Caco-2 (cell line): ENCODE data around the gene C16orf92. TPM values are rescaled to one million over a fixed set of nuclear protein-coding genes. Genes with fewer than 3 reads are reported as not detected.

Experiments
- BruUV-seq: library from RNA; stranded (reverse); fragments of 400-500 nt; replicated peaks from 2 replicates; lab custom pipeline; 2021; lab: Mats Ljungman, UMichigan
- CTCF ChIA-PET: fragments of 300-600 bp; sonication (Branson Sonifier 250); formaldehyde crosslinking; loops from one replicate; lab custom pipeline; 2022; ENCODE audit warnings: antibody characterized with exemption; lab: Charles Lee
- POLR2A ChIA-PET: fragments of 300-600 bp; sonication (Branson Sonifier 250); formaldehyde crosslinking; loops from one replicate; lab custom pipeline; 2022; ENCODE audit warnings: antibody characterized with exemption; lab: Charles Lee
- DNase-seq, 2 experiments: peaks; one replicate each; pipeline versions ENCODE4 v3.0.0 to v3.0.0-alpha.2; 2020 to 2022
- H3K27me3 ChIP-seq: replicated peaks from 2 replicates; pipeline ENCODE4 v1.6.0; 2011; ENCODE audit warnings: low read length; ENCODE audit not compliant: control insufficient read depth, insufficient read depth
- H3K36me3 ChIP-seq: 2 replicates; pipeline ENCODE4 v1.5.1; 2011; ENCODE audit warnings: low read length; ENCODE audit not compliant: control insufficient read depth, insufficient read depth
- H3K4me1 ChIP-seq: fragments of 250-450 bp; sonication (Bioruptor Pico); 2 replicates; pipeline ENCODE4 v1.5.1; 2020; ENCODE audit warnings: mild to moderate bottlenecking
- H3K4me3 ChIP-seq: 2 replicates; pipeline ENCODE4 v1.5.1; 2011; ENCODE audit warnings: low read depth, mild to moderate bottlenecking, control low read depth, low read length
- H3K9me3 ChIP-seq: fragments of 250-450 bp; sonication (Bioruptor Pico); 2 replicates; pipeline ENCODE4 v1.5.1; 2020; ENCODE audit warnings: mild to moderate bottlenecking, moderate library complexity
- H3K27ac Mint-ChIP-seq: one replicate; pipeline ENCODE4 v1.8.0; 2022; ENCODE audit warnings: mixed read lengths; ENCODE audit not compliant: unreplicated experiment
- H3K27me3 Mint-ChIP-seq: one replicate; pipeline ENCODE4 v1.8.0; 2022; ENCODE audit warnings: mixed read lengths; ENCODE audit not compliant: insufficient read depth, unreplicated experiment
- H3K36me3 Mint-ChIP-seq: one replicate; pipeline ENCODE4 v1.8.0; 2022; ENCODE audit warnings: mild to moderate bottlenecking, mixed read lengths; ENCODE audit not compliant: insufficient read depth, unreplicated experiment
- H3K4me1 Mint-ChIP-seq: one replicate; pipeline ENCODE4 v1.8.0; 2022; ENCODE audit warnings: low read depth, mixed read lengths; ENCODE audit not compliant: unreplicated experiment
- H3K4me3 Mint-ChIP-seq: one replicate; pipeline ENCODE4 v1.8.0; 2022; ENCODE audit warnings: mild to moderate bottlenecking, moderate library complexity, mixed read lengths; ENCODE audit not compliant: unreplicated experiment
- H3K9me3 Mint-ChIP-seq: one replicate; pipeline ENCODE4 v1.8.0; 2022; ENCODE audit warnings: mixed read lengths; ENCODE audit not compliant: unreplicated experiment
- intact Hi-C: fragments of 100-400 bp; cut with micrococcal nuclease; formaldehyde crosslinking; loops from one replicate; pipeline ENCODE4 v1.10.0; 2022; ENCODE audit not compliant: unreplicated experiment
- total RNA-seq: library from RNA; stranded (reverse); gene quantifications from 2 replicates; pipeline ENCODE4 v1.2.3, GENCODE V29; 2022
- TF ChIP-seq, protein P1 (sequence below), 2 experiments: fragments of 200-600 bp in 1 of 2; IDR thresholded peaks; 1 replicate in 1 of 2; 2 replicates in 1 of 2; pipeline versions ENCODE4 v1.5.1 to v1.8.0; 2011 to 2022; ENCODE audit warnings: antibody characterized with exemption in 1 of 2, control low read depth in 1 of 2, inconsistent platforms in 1 of 2, low read depth in 1 of 2, low read length in 1 of 2, mild to moderate bottlenecking in 1 of 2, moderate library complexity in 1 of 2; ENCODE audit not compliant: insufficient read depth in 1 of 2, severe bottlenecking in 1 of 2, unreplicated experiment in 1 of 2

C16orf92 gene
- total RNA-seq, 1 experiment from 2014 or later: not detected

DNA sequence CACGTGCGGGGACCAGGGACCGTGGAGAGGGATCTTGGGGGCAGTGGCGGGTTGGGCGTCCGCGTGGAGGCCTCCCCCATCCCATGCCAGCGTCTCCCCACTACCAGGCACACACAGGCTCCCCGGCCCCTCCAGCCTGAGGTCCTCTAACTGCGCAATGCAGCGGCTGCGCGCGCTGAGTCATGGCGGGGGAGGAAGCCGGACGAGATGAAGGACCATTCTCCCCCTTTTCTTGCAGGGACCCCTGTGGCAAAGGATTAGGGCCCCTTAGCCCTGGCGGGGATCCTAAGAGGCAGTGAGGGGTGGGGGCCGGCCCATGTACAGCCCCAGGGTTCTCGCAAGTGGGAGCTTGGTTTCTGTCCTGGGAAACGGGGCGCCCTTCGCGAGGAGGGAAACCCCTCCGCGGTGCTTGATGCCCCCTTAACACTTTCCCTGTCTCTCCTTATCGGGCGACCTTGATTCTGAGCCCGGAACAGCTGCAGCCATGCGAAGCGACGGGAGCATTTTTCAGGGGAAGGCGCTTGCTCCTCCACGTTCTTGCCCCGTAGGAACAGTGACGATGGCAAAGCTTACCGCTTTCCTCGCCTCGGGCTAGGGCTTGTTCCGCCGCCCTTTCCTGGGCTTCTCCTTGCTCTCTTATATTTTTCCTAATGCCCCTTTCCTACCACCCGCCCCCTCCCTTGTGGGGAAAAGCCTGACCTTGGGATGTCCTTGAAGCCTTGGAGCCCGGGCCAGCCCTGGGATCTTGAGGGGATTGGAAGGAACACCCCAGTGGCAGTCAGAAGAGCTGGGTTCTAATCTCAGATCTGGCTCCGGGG, 43.2 kb downstream of the C16orf92 start:
- ChIA-PET POLR2A (interaction anchor here (0.6 to 1.9 kb wide), 11 partner anchors 9 to 1170 kb away, joined by 3 to 13 read pairs (median 5); partner anchors contain the start of genes PPP4C, TAOK2, TBC1D10B and TBX6), CTCF (interaction anchor here (0.6 to 1.1 kb wide), 4 partner anchors 12 to 258 kb away, joined by 3 to 9 read pairs (median 6); partner anchors contain the start of gene TBX6)
- DNase-seq: no peak
- TF ChIP-seq, protein P1, sequence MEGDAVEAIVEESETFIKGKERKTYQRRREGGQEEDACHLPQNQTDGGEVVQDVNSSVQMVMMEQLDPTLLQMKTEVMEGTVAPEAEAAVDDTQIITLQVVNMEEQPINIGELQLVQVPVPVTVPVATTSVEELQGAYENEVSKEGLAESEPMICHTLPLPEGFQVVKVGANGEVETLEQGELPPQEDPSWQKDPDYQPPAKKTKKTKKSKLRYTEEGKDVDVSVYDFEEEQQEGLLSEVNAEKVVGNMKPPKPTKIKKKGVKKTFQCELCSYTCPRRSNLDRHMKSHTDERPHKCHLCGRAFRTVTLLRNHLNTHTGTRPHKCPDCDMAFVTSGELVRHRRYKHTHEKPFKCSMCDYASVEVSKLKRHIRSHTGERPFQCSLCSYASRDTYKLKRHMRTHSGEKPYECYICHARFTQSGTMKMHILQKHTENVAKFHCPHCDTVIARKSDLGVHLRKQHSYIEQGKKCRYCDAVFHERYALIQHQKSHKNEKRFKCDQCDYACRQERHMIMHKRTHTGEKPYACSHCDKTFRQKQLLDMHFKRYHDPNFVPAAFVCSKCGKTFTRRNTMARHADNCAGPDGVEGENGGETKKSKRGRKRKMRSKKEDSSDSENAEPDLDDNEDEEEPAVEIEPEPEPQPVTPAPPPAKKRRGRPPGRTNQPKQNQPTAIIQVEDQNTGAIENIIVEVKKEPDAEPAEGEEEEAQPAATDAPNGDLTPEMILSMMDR (IDR thresholded peaks at IDR 0.05; ENCODE audit: insufficient read depth in 1 of 2, low read depth in 1 of 2, low read length in 1 of 2, severe bottlenecking in 1 of 2, unreplicated experiment in 1 of 2): no peak
- Mint-ChIP-seq H3K4me1 (peaks cover 19% of the 10 kb centered on the region), H3K36me3 (peaks cover 72% of the 10 kb centered on the region), H3K4me3 (peak overlapping the region; percentile 95), H3K27me3 (no peaks in the 10 kb centered on the region), H3K9me3 (no peaks in the 10 kb centered on the region), H3K27ac (peak overlapping the region; percentile 97)
- H3K4me3 ChIP-seq: peak overlapping the region; percentile 98
- intact Hi-C loops: loop anchor here (2.0 to 10.0 kb wide), 4 partner anchors 25 to 1094 kb away; partner anchors contain the start of genes SPNS1, TBX6 and ZNF771
- BruUV-seq: TSS peak; percentile 53
- H3K27me3 ChIP-seq: no peaks in the 10 kb centered on the region
- H3K4me1 ChIP-seq: peaks cover 8% of the 10 kb centered on the region; the same call in 1 of the 2 replicates
- no peaks in the 10 kb centered on the region for H3K9me3 ChIP-seq
- H3K36me3 ChIP-seq: peaks cover 15% of the 10 kb centered on the region

DNA sequence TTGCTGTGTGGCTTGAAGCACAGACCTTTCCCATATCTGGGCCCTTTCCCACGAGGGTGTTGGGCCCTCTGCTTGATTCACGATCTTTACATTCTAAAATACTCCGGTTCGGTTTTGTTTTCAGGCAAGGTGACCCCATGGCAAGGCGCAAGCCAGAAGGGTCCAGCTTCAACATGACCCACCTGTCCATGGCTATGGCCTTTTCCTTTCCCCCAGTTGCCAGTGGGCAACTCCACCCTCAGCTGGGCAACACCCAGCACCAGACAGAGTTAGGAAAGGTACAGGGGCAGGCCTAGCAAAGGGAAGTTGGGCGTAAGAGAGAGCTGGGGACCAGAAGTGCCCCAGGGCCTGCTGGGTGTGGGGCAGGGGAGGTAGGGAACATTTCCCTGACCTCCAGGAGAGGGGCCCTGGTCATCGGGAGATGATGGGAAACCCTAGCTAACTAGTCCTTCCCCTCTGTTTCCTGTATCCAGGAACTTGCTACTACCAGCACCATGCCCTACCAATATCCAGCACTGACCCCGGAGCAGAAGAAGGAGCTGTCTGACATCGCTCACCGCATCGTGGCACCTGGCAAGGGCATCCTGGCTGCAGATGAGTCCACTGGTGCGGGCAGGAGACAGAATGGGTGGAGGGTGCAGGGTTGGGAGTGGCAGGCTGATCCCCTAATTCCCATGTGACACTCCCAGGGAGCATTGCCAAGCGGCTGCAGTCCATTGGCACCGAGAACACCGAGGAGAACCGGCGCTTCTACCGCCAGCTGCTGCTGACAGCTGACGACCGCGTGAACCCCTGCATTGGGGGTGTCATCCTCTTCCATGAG, 44.0 kb downstream of the C16orf92 start:
- intact Hi-C loops: loop anchor here (5.0 to 10.0 kb wide), 2 partner anchors 338 to 1095 kb away; partner anchors contain the start of genes SPNS1 and ZNF771
- H3K27me3 Mint-ChIP-seq: no peaks in the 10 kb centered on the region
- no TSS peak for BruUV-seq

More for the DNA sequence above, 44.0 kb downstream of the C16orf92 start:
- Histone ChIP-seq H3K9me3 (no peaks in the 10 kb centered on the region), H3K4me3 (peak overlapping the region; percentile 98), H3K36me3 (peaks cover 15% of the 10 kb centered on the region), H3K4me1 (peaks cover 8% of the 10 kb centered on the region; the same call in 1 of the 2 replicates), H3K27me3 (no peaks in the 10 kb centered on the region)
- Mint-ChIP-seq H3K36me3 (peaks cover 80% of the 10 kb centered on the region), H3K4me3 (peak overlapping the region; percentile 95), H3K27ac (peak overlapping the region; percentile 97), H3K9me3 (no peaks in the 10 kb centered on the region), H3K4me1 (peaks cover 19% of the 10 kb centered on the region)
- no peak for DNase-seq
- CTCF ChIA-PET: interaction anchor here (1.1 kb wide), 1 partner anchor 25 kb away, joined by 3 read pairs; the partner anchor contains the start of gene TBX6
- TF ChIP-seq, protein P1 (IDR thresholded peaks at IDR 0.05; ENCODE audit: insufficient read depth in 1 of 2, low read depth in 1 of 2, low read length in 1 of 2, severe bottlenecking in 1 of 2, unreplicated experiment in 1 of 2): no peak
- POLR2A ChIA-PET: interaction anchor here (1.8 to 1.9 kb wide), 2 partner anchors 10 to 304 kb away, joined by 5 to 13 read pairs; partner anchors contain the start of gene TBC1D10B
